ACHN (cell line): ENCODE measurements around the gene PHACTR1.

Experiments
- DNase-seq: peaks from one replicate; pipeline ENCODE4 v3.0.0-alpha.2; 2015
- in situ Hi-C: cut with HindIII; loops from 2 replicates; pipeline ENCODE4 v1.10.0; 2017; ENCODE audit warnings: low sequenced_read_pairs, low pct_ligation_motif_present, low pct_unique_long_range_greater_than_20kb

The PHACTR1 gene

DNA sequence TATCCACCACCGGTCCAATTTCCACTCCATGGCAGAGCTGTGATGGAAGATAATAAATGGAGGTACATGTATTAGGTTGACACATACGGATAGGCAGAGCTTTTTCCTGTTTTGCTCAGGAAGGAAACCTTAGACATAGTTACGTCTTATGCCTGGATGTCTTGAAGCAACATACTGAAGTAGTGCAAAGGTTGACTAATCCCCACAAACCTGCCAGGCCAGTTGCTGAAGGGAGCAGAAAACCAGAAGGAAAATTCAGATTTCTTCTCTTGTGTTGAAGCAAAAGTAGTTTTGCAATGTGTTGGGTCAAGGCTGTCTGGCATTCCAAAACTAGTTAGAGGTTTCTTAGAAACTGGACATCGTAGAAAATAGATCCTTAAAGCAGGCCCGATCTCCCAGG, 68.7 kb downstream of the PHACTR1 start:
- no peak for DNase-seq
- in situ Hi-C loops = no loop called here

GRCh38 chr6:12785921-12786320, 69.4 kb downstream of the PHACTR1 start:
- in situ Hi-C loops = no loop called here

GRCh38 chr6:12791371-12791770, 74.8 kb downstream of the PHACTR1 start:
- in situ Hi-C loops = no loop called here
- no peak for DNase-seq

More at GRCh38 chr6:12785921-12786320, 69.4 kb downstream of the PHACTR1 start:
- DNase-seq = no peak

- DNase-seq = no peak
- in situ Hi-C loops = no loop called here
Observed at GRCh38 chr6:12798326-12798725, 81.8 kb downstream of the PHACTR1 start.

GRCh38 chr6:12800120-12800519, 83.6 kb downstream of the PHACTR1 start:
- in situ Hi-C loops = no loop called here
- no peak for DNase-seq

DNA sequence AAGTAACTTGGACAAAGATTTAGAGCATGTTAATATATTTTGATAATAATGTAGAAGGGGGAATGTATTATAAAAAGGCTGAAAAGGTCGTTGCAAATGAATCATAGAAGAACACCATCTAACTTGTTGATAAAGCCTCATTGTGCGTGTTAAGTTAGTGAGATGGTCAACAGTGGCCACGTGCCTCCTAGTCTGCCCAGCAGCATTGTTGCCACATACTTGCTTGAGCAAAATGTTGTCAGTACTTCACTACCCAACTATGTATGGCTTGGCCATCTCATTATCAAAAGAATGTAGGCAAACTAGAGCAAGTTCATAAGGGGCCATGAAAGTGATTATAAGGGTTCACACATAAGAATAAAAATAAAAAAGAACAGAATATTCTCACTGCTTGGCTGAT, 84.6 kb downstream of the PHACTR1 start:
- in situ Hi-C loops = no loop called here
- no peak for DNase-seq

DNA sequence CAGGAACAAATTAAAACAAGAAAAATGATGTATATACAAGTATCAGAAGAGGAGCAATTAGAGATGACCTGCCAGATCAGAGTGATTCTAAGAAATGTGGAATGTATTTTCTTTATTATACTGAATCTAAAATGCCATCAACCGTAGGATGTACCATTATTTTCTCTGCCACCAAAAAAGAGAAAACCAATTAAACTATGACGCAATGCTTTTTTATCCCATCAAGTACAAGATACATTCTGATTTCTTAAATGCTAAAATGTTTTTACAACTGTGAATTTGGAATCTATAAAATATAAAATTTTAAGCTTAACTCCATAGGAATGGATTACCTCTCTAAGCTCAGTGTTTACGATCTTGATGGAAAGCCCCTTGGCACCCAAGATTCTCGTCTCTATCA, 85.9 kb downstream of the PHACTR1 start:
- in situ Hi-C loops = no loop called here
- no peak for DNase-seq

GRCh38 chr6:12803486-12803885, 86.9 kb downstream of the PHACTR1 start:
- in situ Hi-C loops = no loop called here
- no peak for DNase-seq

GRCh38 chr6:12804952-12805645, 88.5 kb downstream of the PHACTR1 start:
- DNase-seq = no peak
- in situ Hi-C loops = no loop called here

DNA sequence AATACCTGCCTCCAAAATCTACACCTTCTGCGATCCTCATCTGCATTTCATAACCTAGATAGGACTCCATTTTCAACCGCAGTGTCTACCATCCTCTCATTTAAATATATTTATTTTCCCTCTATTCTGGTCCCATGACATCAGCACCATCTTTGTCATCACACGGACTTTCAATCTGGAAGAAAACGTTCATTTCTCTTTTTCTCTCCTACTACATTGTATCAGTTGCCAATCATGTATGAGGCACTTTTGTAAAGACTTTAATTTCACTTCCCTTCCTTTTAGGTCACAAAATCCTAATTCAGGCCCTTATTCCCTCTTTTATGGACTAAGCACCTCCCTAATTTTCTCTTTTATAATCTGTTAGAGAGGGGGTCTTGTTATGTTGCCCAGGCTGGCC, 89.6 kb downstream of the PHACTR1 start:
- in situ Hi-C loops = no loop called here
- no peak for DNase-seq

DNA sequence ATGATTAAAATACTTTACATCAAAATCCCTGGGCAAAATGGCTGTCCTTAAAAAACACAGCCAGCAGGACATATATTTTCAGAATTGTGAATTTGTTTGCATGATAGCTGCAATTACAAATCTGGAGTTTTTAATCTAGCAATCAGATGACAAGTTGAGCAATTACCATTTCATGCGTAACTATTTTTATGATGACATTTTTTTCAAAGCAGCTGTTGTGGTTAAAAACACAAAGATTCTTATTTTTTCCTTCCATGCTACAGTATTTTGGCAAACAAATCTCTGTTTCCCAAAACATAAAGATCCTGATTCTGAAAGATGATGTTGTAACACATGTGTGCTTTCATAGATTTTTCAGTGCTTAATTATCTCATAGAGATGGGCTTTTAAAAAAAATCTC, 90.2 kb downstream of the PHACTR1 start:
- in situ Hi-C loops = no loop called here
- DNase-seq = no peak

DNA sequence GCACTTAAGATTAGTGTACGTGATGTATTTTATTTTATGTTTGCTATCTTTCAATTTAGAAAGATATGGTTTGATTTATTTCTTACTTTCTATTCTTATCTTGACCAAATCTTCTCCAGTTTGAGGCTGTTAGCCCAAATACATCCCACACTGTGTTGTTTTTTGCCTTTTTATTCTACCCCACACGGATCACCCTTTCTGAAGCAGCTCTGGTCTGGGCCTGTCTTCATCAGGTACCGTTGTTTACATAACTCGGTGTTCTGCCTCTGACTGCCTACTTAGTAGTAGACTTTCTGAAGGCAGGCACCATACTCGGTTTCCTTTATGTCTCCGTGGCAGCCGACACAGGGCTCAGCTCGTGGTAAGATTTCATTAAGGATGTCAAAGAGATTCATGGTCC, 95.0 kb downstream of the PHACTR1 start:
- in situ Hi-C loops = no loop called here

DNA sequence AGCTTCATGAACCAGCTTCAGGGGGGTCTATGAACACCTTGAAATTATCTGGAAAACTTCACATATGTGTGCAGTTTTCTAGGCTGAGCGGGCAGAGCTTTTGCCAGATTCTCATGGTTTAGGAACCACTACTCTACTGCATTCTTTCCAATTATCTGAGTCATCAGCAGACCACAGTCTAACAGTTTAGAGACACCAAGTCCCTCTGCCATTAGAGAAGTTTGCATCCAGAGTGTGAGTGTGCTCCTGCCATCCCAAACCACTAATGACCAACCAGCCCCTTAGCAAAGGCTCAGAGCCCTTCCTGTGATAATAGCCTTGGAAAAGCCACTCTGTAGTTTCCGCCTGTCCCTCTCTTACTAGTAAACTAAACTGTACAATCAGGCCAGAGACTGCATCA, 96.8 kb downstream of the PHACTR1 start:
- DNase-seq = no peak
- in situ Hi-C loops = no loop called here

More for the DNA sequence above, 95.0 kb downstream of the PHACTR1 start:
- DNase-seq = no peak

- DNase-seq = no peak
- in situ Hi-C loops = no loop called here
Observed at GRCh38 chr6:12814015-12814414, 97.4 kb downstream of the PHACTR1 start.

GRCh38 chr6:12815089-12815488, 98.5 kb downstream of the PHACTR1 start:
- no peak for DNase-seq
- in situ Hi-C loops = no loop called here

DNA sequence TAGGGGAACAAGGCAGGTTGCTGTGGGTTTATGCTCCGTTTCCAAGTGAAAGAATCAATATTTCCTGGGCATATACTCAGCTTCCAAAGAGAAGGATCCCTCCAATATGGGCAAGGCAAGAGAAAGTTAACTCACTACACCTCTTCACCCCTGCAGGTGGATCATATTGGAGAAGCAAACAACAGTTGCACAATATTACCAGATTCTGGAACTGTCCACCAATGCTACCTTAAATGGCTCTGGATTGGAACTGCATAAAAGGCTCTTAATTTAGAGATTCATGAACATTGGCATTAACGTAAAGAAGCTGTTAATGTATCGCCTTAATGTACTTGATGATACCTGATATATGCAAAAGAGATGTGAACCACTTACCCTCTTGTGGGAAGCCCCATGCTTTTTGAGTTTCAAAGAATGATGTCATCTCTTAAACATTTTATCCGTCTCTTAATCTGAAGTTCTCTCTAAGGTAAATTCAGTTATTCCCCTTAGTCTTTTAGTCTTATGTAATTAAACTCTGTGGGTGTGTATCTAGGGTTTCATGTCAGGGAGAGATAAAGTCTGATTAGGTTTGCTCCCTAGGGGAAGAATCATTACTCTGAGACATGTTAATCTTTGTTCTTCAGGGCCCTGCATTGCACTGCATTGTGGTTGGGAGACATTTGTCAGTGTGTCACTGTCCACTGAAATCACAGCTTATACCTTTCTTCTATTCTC, 99.5 kb downstream of the PHACTR1 start:
- in situ Hi-C loops = no loop called here
- DNase-seq = no peak

- in situ Hi-C loops = no loop called here
- no peak for DNase-seq
Observed at GRCh38 chr6:12818324-12818723, 101.8 kb downstream of the PHACTR1 start.

- in situ Hi-C loops = no loop called here
- no peak for DNase-seq
Observed at GRCh38 chr6:12823847-12824246, 107.3 kb downstream of the PHACTR1 start.

GRCh38 chr6:12826584-12826983, 110.0 kb downstream of the PHACTR1 start:
- DNase-seq = no peak
- in situ Hi-C loops = no loop called here

- in situ Hi-C loops = no loop called here
- no peak for DNase-seq
Observed at GRCh38 chr6:12827921-12828320, 111.4 kb downstream of the PHACTR1 start.
